ENCODE measurements around the gene CFAP410. TPM values are rescaled to one million over a fixed set of nuclear protein-coding genes. Genes with fewer than 3 reads are reported as not detected.

The CFAP410 gene
- total and polyA plus RNA-seq, 2 of the 13 experiments (the other 11 are each of a cell fraction or from before 2014, with no cell fraction given) = 8.0 to 20.1 TPM

- intact Hi-C loops (cut with micrococcal nuclease; ENCODE audit: unreplicated experiment) = loop anchor here (10.0 kb wide), 1 partner anchor 70 kb away; no protein-coding TSS in a partner anchor
- Histone ChIP-seq H3K4me3 (replicated peaks in 1 of 3; ENCODE audit: insufficient read depth in 1 of 3, low read depth in 2 of 3, low read length in 3 of 3) (no peak overlapping the region), H3K9ac (ENCODE audit: insufficient read depth, low read depth, low read length) (no peak overlapping the region), H3K27ac (ENCODE audit: extremely low read length, insufficient read depth, low read length) (no peak overlapping the region), H3K4me1 (ENCODE audit: insufficient read depth, low read length) (0 out of 2 replicates have a peak, but pooled peaks cover 7% of the 10 kb centered on the region), H3K79me2 (ENCODE audit: insufficient read depth, low read length) (no peaks in the 10 kb centered on the region), H3K4me2 (ENCODE audit: low read depth, low read length) (no peak overlapping the region), H3K36me3 (replicated peaks in 1 of 2; ENCODE audit: control insufficient read depth in 1 of 2, insufficient read depth in 2 of 2, low read length in 2 of 2) (no peaks in the 10 kb centered on the region), H2AFZ (ENCODE audit: low read length) (no peak overlapping the region), H4K20me1 (ENCODE audit: insufficient read depth, low read length) (no peaks in the 10 kb centered on the region), H3K9me3 (ENCODE audit: low read length) (no peaks in the 10 kb centered on the region), H3K27me3 (ENCODE audit: control insufficient read depth in 1 of 2, insufficient read depth in 2 of 2, low read length in 2 of 2) (peaks cover 0 to 38% of the 10 kb centered on the region in 2 experiments; a peak in 4 of 5 replicates)
- DNase-seq (ENCODE audit: low spot score) (no peak), ATAC-seq (peak; percentile 34), FAIRE-seq (no peak)
- POLR2A ChIA-PET = no interaction called here
- BruUV-seq (replicated peaks) = no TSS peak
- 49% methylated on average over 9 of the region's 22 CpGs for WGBS (ENCODE audit: low lambda C conversion rate)
- in situ Hi-C loops (cut with HindIII; ENCODE audit: extremely low pct_ligation_motif_present, low pct_unique_long_range_greater_than_20kb) = no loop called here
- CTCF ChIA-PET (ENCODE audit: low intra/inter-chr PET ratio, low total read pairs) = no interaction called here
- TF ChIP-seq HNRNPH1 (optimal IDR thresholded peaks at IDR 0.05; ENCODE audit: low read depth, low read length) = no peak
- TF ChIP-seq XBP1 (CRISPR knock-in tag; IDR thresholded peaks at IDR 0.05) = no peak
- TF ChIP-seq ZNF724P (CRISPR knock-in tag; IDR thresholded peaks at IDR 0.05; ENCODE audit: borderline replicate concordance) = no peak
- peak; percentile 61 for TF ChIP-seq CTCF (CRISPR knock-in tag; IDR thresholded peaks at IDR 0.05)
- TF ChIP-seq PATZ1 (CRISPR knock-in tag; IDR thresholded peaks at IDR 0.05) = no peak
- TF ChIP-seq JDP2 (CRISPR knock-in tag; IDR thresholded peaks at IDR 0.05; ENCODE audit: borderline replicate concordance) = no peak
- no peak for TF ChIP-seq EED (CRISPR knock-in tag; IDR thresholded peaks at IDR 0.05)
- no peak for TF ChIP-seq RFXAP (CRISPR knock-in tag; IDR thresholded peaks at IDR 0.05; ENCODE audit: borderline replicate concordance)
- TF ChIP-seq ZNF687 (CRISPR knock-in tag; IDR thresholded peaks at IDR 0.05) = peak; percentile 28; the same call in 1 of the 2 replicates
- no peak for TF ChIP-seq MLXIP (CRISPR knock-in tag; IDR thresholded peaks at IDR 0.05; ENCODE audit: borderline replicate concordance)
- TF ChIP-seq GABPB1 (CRISPR knock-in tag; IDR thresholded peaks at IDR 0.05) = peak; percentile 15; the same call in 1 of the 2 replicates
Observed at GRCh38 chr21:44364151-44365053, 25.2 kb upstream of the CFAP410 start.
